Left lung (tissue), 10 donors: Measurements from ENCODE around the gene ARL16. TPM values are rescaled to one million over a fixed set of nuclear protein-coding genes. Genes with fewer than 3 reads are reported as not detected.

ENCODE experiments used
- ATAC-seq: fragments of 200-7000 bp; cut with Tn5 transposase; one replicate; pipeline ENCODE4 v1.9.1; 2020; ENCODE audit warnings: moderate library complexity
- DNase-seq, 4 donors: peaks; one replicate each; pipeline ENCODE4 v3.0.0-alpha.2; 2013 to 2020
- H3K27ac ChIP-seq, 2 donors: fragments of 200-600 bp; sonication (generic) in 1 of 2; one replicate each; pipeline versions ENCODE4 v1.5.0 to v1.8.0; 2020 to 2021
- H3K27me3 ChIP-seq, 2 donors: fragments of 200-600 bp; sonication (generic) in 1 of 2; one replicate each; pipeline versions ENCODE4 v1.5.0 to v1.8.0; 2020 to 2021
- H3K36me3 ChIP-seq, 2 donors: fragments of 200-600 bp; sonication (generic) in 1 of 2; one replicate each; pipeline versions ENCODE4 v1.5.0 to v1.8.0; 2020 to 2021
- H3K4me1 ChIP-seq, 2 donors: fragments of 200-600 bp; one replicate each; pipeline ENCODE4 v1.8.0; 2021
- H3K4me3 ChIP-seq, 2 donors: fragments of 200-600 bp; sonication (generic) in 1 of 2; one replicate each; pipeline versions ENCODE4 v1.5.0 to v1.8.0; 2020 to 2021; ENCODE audit warnings: mild to moderate bottlenecking in 1 of 2
- H3K9me3 ChIP-seq, 2 donors: fragments of 200-600 bp; sonication (generic) in 1 of 2; one replicate each; pipeline versions ENCODE4 v1.5.0 to v1.8.0; 2020 to 2021
- intact Hi-C, 2 donors: fragments of 100-400 bp; cut with DNase I; formaldehyde crosslinking; loops; one replicate each; pipeline versions ENCODE4 v1.11.2 to v1.14.2; 2022
- polyA plus RNA-seq, 6 donors: library from polyadenylated mRNA; unstranded; fragments of 120-200 nt; gene quantifications; one replicate each; pipeline ENCODE4 v1.2.1, GENCODE V29; 2013; ENCODE audit not compliant: insufficient read length in 6 of 6
- total RNA-seq, 2 donors: library from RNA; stranded (reverse); fragmentation: NEBNext Ultra II Directional; extraction: Animal tissue kit (Norgen Biotek cat#: 25700); gene quantifications; one replicate each; pipeline ENCODE4 v1.2.1, GENCODE V29; 2021
- TF ChIP-seq, protein P1 (sequence below), 2 donors: fragments of 200-600 bp; sonication (generic) in 1 of 2; IDR thresholded peaks; one replicate each; pipeline versions ENCODE4 v1.5.0 to v1.8.0; 2021; ENCODE audit warnings: antibody characterized with exemption in 2 of 2
- donor health status: DM: no; HTN: yes; CAD: no.
- donor health status: DM: no; HTN: no; CAD: no.

Gene ARL16
- total and polyA plus RNA-seq, 8 donors, result 22.5 to 48.1 (median 41.9) TPM

DNA sequence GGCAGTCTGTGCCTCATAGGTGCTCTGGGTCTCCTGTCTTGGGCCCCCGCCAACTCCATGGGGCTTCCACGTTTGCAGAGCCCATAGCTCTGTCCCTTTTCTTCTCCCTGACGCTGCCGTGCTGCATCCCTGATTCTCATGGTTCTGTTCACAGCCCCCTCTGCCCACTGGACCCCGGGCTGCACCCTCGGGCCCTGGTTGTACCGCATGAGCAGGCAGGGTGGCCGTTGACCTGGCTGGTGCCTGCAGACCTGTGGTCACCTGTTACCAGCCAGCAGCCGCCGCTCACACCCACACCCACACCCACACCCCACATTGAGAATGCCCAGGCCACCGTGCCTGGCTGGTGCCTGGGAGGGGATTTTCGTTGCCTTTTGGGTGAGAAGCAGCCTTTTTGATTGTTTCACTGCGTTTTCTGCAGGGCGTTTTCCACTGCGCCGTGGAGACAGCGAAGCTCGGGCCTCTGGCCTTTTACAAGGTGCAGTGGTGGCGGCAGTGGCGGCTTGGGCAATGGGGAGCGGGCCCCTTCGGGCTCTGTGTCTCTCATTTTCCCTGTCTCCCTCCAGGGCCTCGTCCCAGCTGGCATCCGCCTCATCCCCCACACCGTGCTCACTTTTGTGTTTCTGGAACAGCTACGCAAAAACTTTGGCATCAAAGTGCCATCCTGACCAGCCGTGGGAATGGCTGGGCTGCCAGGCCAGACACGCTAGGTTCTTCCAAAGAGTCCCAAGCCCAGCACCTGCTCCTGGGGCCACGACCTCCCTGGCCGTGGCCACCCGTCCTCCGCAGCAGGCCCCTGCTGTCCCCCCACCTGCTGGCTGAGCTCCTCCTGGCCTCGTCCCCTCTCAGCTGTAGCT lies 36.0 kb upstream of the ARL16 start:
- DNase-seq, result no peak
- H3K9me3 ChIP-seq, result no peaks in the 10 kb centered on the region
- no peak for ATAC-seq
- H3K36me3 ChIP-seq, result peaks cover 0 to 28% of the 10 kb centered on the region in 2 donors
- H3K4me3 ChIP-seq, result no peak overlapping the region
- H3K4me1 ChIP-seq, result peaks cover 7 to 23% of the 10 kb centered on the region in 2 donors
- TF ChIP-seq, protein P1, sequence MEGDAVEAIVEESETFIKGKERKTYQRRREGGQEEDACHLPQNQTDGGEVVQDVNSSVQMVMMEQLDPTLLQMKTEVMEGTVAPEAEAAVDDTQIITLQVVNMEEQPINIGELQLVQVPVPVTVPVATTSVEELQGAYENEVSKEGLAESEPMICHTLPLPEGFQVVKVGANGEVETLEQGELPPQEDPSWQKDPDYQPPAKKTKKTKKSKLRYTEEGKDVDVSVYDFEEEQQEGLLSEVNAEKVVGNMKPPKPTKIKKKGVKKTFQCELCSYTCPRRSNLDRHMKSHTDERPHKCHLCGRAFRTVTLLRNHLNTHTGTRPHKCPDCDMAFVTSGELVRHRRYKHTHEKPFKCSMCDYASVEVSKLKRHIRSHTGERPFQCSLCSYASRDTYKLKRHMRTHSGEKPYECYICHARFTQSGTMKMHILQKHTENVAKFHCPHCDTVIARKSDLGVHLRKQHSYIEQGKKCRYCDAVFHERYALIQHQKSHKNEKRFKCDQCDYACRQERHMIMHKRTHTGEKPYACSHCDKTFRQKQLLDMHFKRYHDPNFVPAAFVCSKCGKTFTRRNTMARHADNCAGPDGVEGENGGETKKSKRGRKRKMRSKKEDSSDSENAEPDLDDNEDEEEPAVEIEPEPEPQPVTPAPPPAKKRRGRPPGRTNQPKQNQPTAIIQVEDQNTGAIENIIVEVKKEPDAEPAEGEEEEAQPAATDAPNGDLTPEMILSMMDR (IDR thresholded peaks at IDR 0.05), result no peak
- peaks cover 0 to 19% of the 10 kb centered on the region in 2 donors for H3K27me3 ChIP-seq
- intact Hi-C loops, result no loop called here
- no peak overlapping the region for H3K27ac ChIP-seq

- Histone ChIP-seq H3K36me3 (peaks cover 0 to 28% of the 10 kb centered on the region in 2 donors), H3K4me3 (no peak overlapping the region), H3K9me3 (no peaks in the 10 kb centered on the region), H3K27me3 (peaks cover 0 to 4% of the 10 kb centered on the region in 2 donors), H3K4me1 (peaks cover 14 to 27% of the 10 kb centered on the region in 2 donors), H3K27ac (no peak overlapping the region)
- intact Hi-C loops, result no loop called here
- TF ChIP-seq, protein P1 (IDR thresholded peaks at IDR 0.05), result no peak
- no peak for DNase-seq
- ATAC-seq, result no peak
These were observed 34.1 kb upstream of the ARL16 start for GRCh38 chr17:81717766-81718089.

DNA sequence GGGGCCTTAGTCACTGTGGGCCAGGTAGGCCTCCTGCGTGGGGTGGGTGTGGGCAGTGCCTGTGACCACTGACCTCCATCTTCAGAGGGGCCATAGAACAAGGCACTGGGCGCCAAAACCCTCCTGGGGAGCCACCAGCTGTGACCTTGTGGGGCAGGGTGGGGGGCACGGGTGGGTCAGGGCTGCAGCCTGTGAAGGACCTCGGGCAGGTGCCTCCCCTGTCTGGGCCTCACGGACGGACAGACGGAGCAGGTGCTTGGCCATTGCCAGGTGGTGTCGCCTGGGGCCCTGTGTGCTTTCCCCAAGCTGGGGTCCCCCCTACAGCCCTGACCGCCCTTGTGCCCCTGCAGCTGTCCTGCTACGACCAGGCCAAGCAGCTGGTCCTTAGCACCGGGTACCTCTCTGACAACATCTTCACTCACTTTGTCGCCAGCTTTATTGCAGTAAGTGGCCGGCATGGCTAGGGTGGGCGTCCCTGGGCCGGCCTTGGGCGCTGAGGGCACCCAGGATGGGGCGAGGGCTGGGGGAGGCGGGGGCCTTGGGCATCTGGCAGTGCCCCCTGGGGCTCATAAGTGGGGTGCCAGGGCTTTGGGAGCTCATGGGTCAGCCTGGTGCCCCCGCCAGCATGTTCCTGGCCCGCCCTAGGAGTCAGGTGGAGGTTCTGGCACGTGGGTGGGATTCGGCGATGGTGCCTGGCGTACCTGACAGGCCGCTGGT lies 33.6 kb upstream of the ARL16 start:
- intact Hi-C loops, result no loop called here
- DNase-seq (no peak), ATAC-seq (no peak)
- peaks cover 0 to 28% of the 10 kb centered on the region in 2 donors for H3K36me3 ChIP-seq
- H3K27me3 ChIP-seq, result peaks cover 0 to 1% of the 10 kb centered on the region in 2 donors
- no peak overlapping the region for H3K4me3 ChIP-seq
- TF ChIP-seq, protein P1 (IDR thresholded peaks at IDR 0.05), result no peak
- no peaks in the 10 kb centered on the region for H3K9me3 ChIP-seq
- H3K27ac ChIP-seq, result no peak overlapping the region
- H3K4me1 ChIP-seq, result peaks cover 12 to 27% of the 10 kb centered on the region in 2 donors

DNA sequence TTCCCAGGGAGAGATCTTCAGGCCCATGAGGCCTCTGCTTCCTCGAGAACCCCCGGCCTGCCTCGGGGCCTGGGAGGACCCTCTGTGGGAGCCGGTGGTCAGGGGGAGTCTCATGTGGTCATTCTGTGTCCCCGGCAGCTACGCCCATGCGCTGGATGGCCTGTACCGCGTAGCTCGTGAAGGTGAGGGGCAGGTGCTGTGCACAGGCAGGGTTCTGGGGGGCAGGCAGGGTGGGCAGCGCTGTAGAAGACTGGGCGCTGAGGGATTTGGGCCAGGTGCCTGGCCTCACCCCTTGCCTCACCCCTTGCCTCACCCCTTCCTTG lies 33.0 kb upstream of the ARL16 start:
- Histone ChIP-seq H3K9me3 (no peaks in the 10 kb centered on the region), H3K4me1 (peaks cover 10 to 26% of the 10 kb centered on the region in 2 donors), H3K27me3 (no peaks in the 10 kb centered on the region), H3K36me3 (peaks cover 0 to 28% of the 10 kb centered on the region in 2 donors), H3K27ac (no peak overlapping the region), H3K4me3 (no peak overlapping the region)
- TF ChIP-seq, protein P1 (IDR thresholded peaks at IDR 0.05), result no peak
- no peak for DNase-seq
- no peak for ATAC-seq
- intact Hi-C loops, result no loop called here
